Measurements from ENCODE around the gene UBAP2.

UBAP2 gene

DNA sequence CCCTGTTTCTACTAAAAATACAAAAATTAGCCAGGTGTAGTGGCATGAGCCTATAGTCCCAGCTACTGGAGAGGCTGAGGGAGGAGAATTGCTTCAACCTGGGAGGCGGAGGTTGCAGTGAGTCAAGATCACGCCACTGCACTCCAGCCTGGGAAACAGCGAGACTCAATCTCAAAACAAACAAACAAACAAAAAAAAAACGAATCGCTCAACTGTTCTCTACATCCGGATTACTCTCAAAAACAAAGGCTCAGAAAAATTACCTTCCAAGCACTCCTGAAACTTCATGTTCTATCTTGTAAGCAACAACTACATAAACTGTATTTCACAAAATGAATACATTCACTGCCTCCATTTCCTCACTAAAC is 14.0 kb downstream of the UBAP2 start:
- no peaks in the 10 kb centered on the region for H3K4me1 ChIP-seq (ENCODE audit: control insufficient read depth in 2 of 2, insufficient read depth in 1 of 2, low read depth in 1 of 2, low read length in 2 of 2)
- peaks cover 0 to 47% of the 10 kb centered on the region in 2 donors for H3K36me3 ChIP-seq (replicated peaks in 1 of 2; ENCODE audit: control insufficient read depth in 2 of 2, insufficient read depth in 2 of 2, low read length in 2 of 2)
- no peak overlapping the region for H4K8ac ChIP-seq (ENCODE audit: low read depth, low read length)
- no peak overlapping the region for H2AK5ac ChIP-seq (ENCODE audit: low read depth, low read length)
- H3K27me3 ChIP-seq (ENCODE audit: control insufficient read depth in 3 of 3, insufficient read depth in 3 of 3, low read depth in 1 of 3, low read length in 3 of 3): no peaks in the 10 kb centered on the region
- no peak overlapping the region for H2AFZ ChIP-seq (ENCODE audit: low read length)
- H3K9ac ChIP-seq (ENCODE audit: low read depth, low read length, poor library complexity): no peak overlapping the region
- no peak overlapping the region for H3K14ac ChIP-seq (ENCODE audit: low read length)
- H3K4me2 ChIP-seq (ENCODE audit: insufficient read depth, low read length, poor library complexity, severe bottlenecking): no peak overlapping the region
- no peak overlapping the region for H3K4ac ChIP-seq (ENCODE audit: low read length)
- no peak overlapping the region for H3K23ac ChIP-seq (ENCODE audit: low read depth, low read length, poor library complexity)
- H3K79me1 ChIP-seq (ENCODE audit: low read depth, low read length): peaks cover 4% of the 10 kb centered on the region
- H3K9me3 ChIP-seq (replicated peaks in 1 of 2; ENCODE audit: control insufficient read depth in 2 of 2, insufficient read depth in 1 of 2, low read depth in 1 of 2, low read length in 2 of 2): peaks cover 0 to 7% of the 10 kb centered on the region in 2 donors
- H3K18ac ChIP-seq (ENCODE audit: low read length): no peak overlapping the region
- no peak overlapping the region for H4K91ac ChIP-seq (ENCODE audit: low read depth, low read length, poor library complexity)
- no peak overlapping the region for H3K27ac ChIP-seq (replicated peaks; ENCODE audit: low read length)
- no peak overlapping the region for H3K4me3 ChIP-seq (ENCODE audit: low read length in 2 of 2)
- H2BK120ac ChIP-seq (ENCODE audit: low read depth, low read length): no peak overlapping the region
- no peak for DNase-seq (ENCODE audit: low spot score)
- no peak overlapping the region for H2BK5ac ChIP-seq (ENCODE audit: low read length)
- H2BK12ac ChIP-seq (ENCODE audit: low read length): no peak overlapping the region
- no CpG with 5 or more reads among the region's 6 CpGs for WGBS, 2 donors (ENCODE audit: extremely low coverage in 2 of 2, insufficient read length in 2 of 2, insufficient replicate concordance in 1 of 2)
- no peak overlapping the region for H2BK15ac ChIP-seq (ENCODE audit: low read length)

DNA sequence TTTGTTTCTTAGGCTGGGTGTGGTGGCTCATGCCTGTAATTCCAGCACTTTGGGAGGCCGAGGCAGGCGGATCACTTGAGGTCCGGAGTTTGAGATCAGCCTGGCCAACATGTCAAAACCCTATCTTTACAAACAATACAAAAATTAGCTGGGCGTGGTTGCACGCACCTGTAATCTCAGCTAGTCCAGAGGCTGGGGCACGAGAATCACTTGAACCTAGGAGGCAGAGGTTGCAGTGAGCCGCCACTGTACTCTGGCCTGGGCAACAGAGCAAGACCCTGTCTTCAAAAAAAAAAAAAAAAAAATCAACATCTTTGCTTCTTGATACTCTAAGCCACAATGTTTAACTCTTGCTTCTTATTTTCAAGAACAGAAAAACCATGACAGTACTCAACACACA is 16.1 kb downstream of the UBAP2 start:
- no peak overlapping the region for H2AFZ ChIP-seq (ENCODE audit: low read length)

DNA sequence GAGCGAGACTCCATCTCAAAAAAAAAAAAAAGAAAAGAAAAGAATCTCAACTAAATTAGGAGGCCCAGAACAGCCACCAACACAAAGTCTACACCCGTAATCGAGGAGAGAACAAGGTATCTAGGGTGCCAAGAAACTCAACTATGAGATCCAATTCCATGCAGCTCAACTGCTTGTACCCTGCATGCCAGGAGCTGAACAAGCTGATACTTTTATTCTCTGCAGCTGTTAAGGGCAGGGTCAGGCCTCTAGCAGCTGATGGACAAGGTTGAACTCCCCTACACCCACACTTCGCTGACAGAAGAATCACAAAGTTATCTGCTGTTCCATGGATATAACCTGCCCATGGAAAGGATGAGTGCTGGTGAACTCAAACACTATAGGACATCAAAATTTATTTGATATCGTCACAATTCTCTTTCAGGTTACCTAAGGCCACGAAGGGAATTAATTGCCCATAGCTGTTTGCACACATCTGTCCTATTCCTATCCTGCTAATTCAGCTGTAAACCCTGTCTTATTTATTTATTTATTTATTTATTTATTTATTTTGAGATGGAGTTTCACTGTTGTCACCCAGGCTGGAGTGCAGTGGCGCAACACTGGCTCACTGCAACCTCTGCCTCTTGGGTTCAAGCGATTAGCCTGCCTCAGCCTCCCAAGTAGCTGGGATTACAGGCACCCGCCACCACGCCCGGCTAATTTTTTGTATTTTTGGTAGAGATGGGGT is 20.7 kb downstream of the UBAP2 start:
- Histone ChIP-seq H4K91ac (ENCODE audit: low read depth, low read length, poor library complexity) (no peak overlapping the region), H2BK15ac (ENCODE audit: low read length) (no peak overlapping the region), H2BK120ac (ENCODE audit: low read depth, low read length) (no peak overlapping the region), H2BK12ac (ENCODE audit: low read length) (no peak overlapping the region), H3K9ac (ENCODE audit: low read depth, low read length, poor library complexity) (no peak overlapping the region), H3K9me3 (replicated peaks in 1 of 2; ENCODE audit: control insufficient read depth in 2 of 2, insufficient read depth in 1 of 2, low read depth in 1 of 2, low read length in 2 of 2) (peaks cover 0 to 7% of the 10 kb centered on the region in 2 donors), H3K23ac (ENCODE audit: low read depth, low read length, poor library complexity) (no peak overlapping the region), H3K4me1 (ENCODE audit: control insufficient read depth in 2 of 2, insufficient read depth in 1 of 2, low read depth in 1 of 2, low read length in 2 of 2) (no peaks in the 10 kb centered on the region), H3K4me3 (ENCODE audit: low read length in 2 of 2) (no peak overlapping the region), H3K4me2 (ENCODE audit: insufficient read depth, low read length, poor library complexity, severe bottlenecking) (no peak overlapping the region), H3K36me3 (replicated peaks in 1 of 2; ENCODE audit: control insufficient read depth in 2 of 2, insufficient read depth in 2 of 2, low read length in 2 of 2) (peaks cover 0 to 44% of the 10 kb centered on the region in 2 donors), H3K79me1 (ENCODE audit: low read depth, low read length) (peaks cover 5% of the 10 kb centered on the region), H3K27ac (replicated peaks; ENCODE audit: low read length) (no peak overlapping the region), H2AFZ (ENCODE audit: low read length) (no peak overlapping the region), H3K14ac (ENCODE audit: low read length) (no peak overlapping the region), H2BK5ac (ENCODE audit: low read length) (no peak overlapping the region), H2AK5ac (ENCODE audit: low read depth, low read length) (no peak overlapping the region), H3K4ac (ENCODE audit: low read length) (no peak overlapping the region), H3K27me3 (ENCODE audit: control insufficient read depth in 3 of 3, insufficient read depth in 3 of 3, low read depth in 1 of 3, low read length in 3 of 3) (no peaks in the 10 kb centered on the region), H4K8ac (ENCODE audit: low read depth, low read length) (no peak overlapping the region), H3K18ac (ENCODE audit: low read length) (no peak overlapping the region)
- no CpG with 5 or more reads among the region's 11 CpGs for WGBS, 2 donors (ENCODE audit: extremely low coverage in 2 of 2, insufficient read length in 2 of 2, insufficient replicate concordance in 1 of 2)
- no peak for DNase-seq (ENCODE audit: low spot score)

More for the DNA sequence above, 16.1 kb downstream of the UBAP2 start:
- no peak overlapping the region for H2AK5ac ChIP-seq (ENCODE audit: low read depth, low read length)
- peaks cover 0 to 7% of the 10 kb centered on the region in 2 donors for H3K9me3 ChIP-seq (replicated peaks in 1 of 2; ENCODE audit: control insufficient read depth in 2 of 2, insufficient read depth in 1 of 2, low read depth in 1 of 2, low read length in 2 of 2)
- H2BK12ac ChIP-seq (ENCODE audit: low read length): no peak overlapping the region
- H3K23ac ChIP-seq (ENCODE audit: low read depth, low read length, poor library complexity): no peak overlapping the region
- H2BK15ac ChIP-seq (ENCODE audit: low read length): no peak overlapping the region
- H4K91ac ChIP-seq (ENCODE audit: low read depth, low read length, poor library complexity): no peak overlapping the region
- no peak overlapping the region for H3K4me3 ChIP-seq (ENCODE audit: low read length in 2 of 2)
- H3K4me1 ChIP-seq (ENCODE audit: control insufficient read depth in 2 of 2, insufficient read depth in 1 of 2, low read depth in 1 of 2, low read length in 2 of 2): no peaks in the 10 kb centered on the region
- H3K4me2 ChIP-seq (ENCODE audit: insufficient read depth, low read length, poor library complexity, severe bottlenecking): no peak overlapping the region
- no peak overlapping the region for H2BK5ac ChIP-seq (ENCODE audit: low read length)
- H3K36me3 ChIP-seq (replicated peaks in 1 of 2; ENCODE audit: control insufficient read depth in 2 of 2, insufficient read depth in 2 of 2, low read length in 2 of 2): peaks cover 0 to 54% of the 10 kb centered on the region in 2 donors
- WGBS, 2 donors (ENCODE audit: extremely low coverage in 2 of 2, insufficient read length in 2 of 2, insufficient replicate concordance in 1 of 2): no CpG with 5 or more reads among the region's 7 CpGs
- H2BK120ac ChIP-seq (ENCODE audit: low read depth, low read length): no peak overlapping the region
- no peak overlapping the region for H3K18ac ChIP-seq (ENCODE audit: low read length)
- H3K79me1 ChIP-seq (ENCODE audit: low read depth, low read length): peaks cover 5% of the 10 kb centered on the region
- no peak overlapping the region for H4K8ac ChIP-seq (ENCODE audit: low read depth, low read length)
- no peak overlapping the region for H3K9ac ChIP-seq (ENCODE audit: low read depth, low read length, poor library complexity)
- H3K27me3 ChIP-seq (ENCODE audit: control insufficient read depth in 3 of 3, insufficient read depth in 3 of 3, low read depth in 1 of 3, low read length in 3 of 3): no peaks in the 10 kb centered on the region
- H3K14ac ChIP-seq (ENCODE audit: low read length): no peak overlapping the region
- H3K4ac ChIP-seq (ENCODE audit: low read length): no peak overlapping the region
- H3K27ac ChIP-seq (replicated peaks; ENCODE audit: low read length): no peak overlapping the region
- DNase-seq (ENCODE audit: low spot score): no peak

DNA sequence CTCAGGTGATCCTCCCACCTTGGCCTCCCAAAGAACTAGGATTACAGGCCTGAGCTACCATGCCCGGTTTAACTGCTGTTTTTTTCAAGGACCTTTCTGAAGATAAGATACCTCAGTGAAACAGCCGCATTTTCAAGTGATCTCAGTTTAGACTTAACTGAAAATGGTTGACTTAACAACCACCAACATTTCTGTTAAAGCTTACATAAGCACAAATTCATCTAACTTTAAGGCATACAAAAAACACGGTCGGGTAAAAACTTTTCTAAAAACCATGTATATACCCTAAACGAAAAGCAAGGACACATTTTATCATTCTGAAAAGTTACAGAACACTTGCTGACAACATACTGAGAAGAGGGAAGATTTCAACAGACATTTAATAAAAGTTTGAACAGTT is 22.9 kb downstream of the UBAP2 start:
- Histone ChIP-seq H3K4me2 (ENCODE audit: insufficient read depth, low read length, poor library complexity, severe bottlenecking) (no peak overlapping the region), H3K14ac (ENCODE audit: low read length) (no peak overlapping the region), H3K4me3 (ENCODE audit: low read length in 2 of 2) (no peak overlapping the region), H2AFZ (ENCODE audit: low read length) (no peak overlapping the region), H2BK120ac (ENCODE audit: low read depth, low read length) (no peak overlapping the region), H2BK15ac (ENCODE audit: low read length) (no peak overlapping the region), H3K27ac (replicated peaks; ENCODE audit: low read length) (no peak overlapping the region), H3K4ac (ENCODE audit: low read length) (no peak overlapping the region), H4K91ac (ENCODE audit: low read depth, low read length, poor library complexity) (no peak overlapping the region), H4K8ac (ENCODE audit: low read depth, low read length) (no peak overlapping the region), H3K4me1 (ENCODE audit: control insufficient read depth in 2 of 2, insufficient read depth in 1 of 2, low read depth in 1 of 2, low read length in 2 of 2) (no peaks in the 10 kb centered on the region), H3K23ac (ENCODE audit: low read depth, low read length, poor library complexity) (no peak overlapping the region), H3K79me1 (ENCODE audit: low read depth, low read length) (peaks cover 4% of the 10 kb centered on the region), H2BK5ac (ENCODE audit: low read length) (no peak overlapping the region), H2AK5ac (ENCODE audit: low read depth, low read length) (no peak overlapping the region), H3K27me3 (ENCODE audit: control insufficient read depth in 3 of 3, insufficient read depth in 3 of 3, low read depth in 1 of 3, low read length in 3 of 3) (no peaks in the 10 kb centered on the region), H3K36me3 (replicated peaks in 1 of 2; ENCODE audit: control insufficient read depth in 2 of 2, insufficient read depth in 2 of 2, low read length in 2 of 2) (peaks cover 0 to 22% of the 10 kb centered on the region in 2 donors), H3K9ac (ENCODE audit: low read depth, low read length, poor library complexity) (no peak overlapping the region), H2BK12ac (ENCODE audit: low read length) (no peak overlapping the region), H3K9me3 (replicated peaks in 1 of 2; ENCODE audit: control insufficient read depth in 2 of 2, insufficient read depth in 1 of 2, low read depth in 1 of 2, low read length in 2 of 2) (no peaks in the 10 kb centered on the region), H3K18ac (ENCODE audit: low read length) (no peak overlapping the region)
- WGBS, 2 donors (ENCODE audit: extremely low coverage in 2 of 2, insufficient read length in 2 of 2, insufficient replicate concordance in 1 of 2): no CpG with 5 or more reads among the region's 5 CpGs
- no peak for DNase-seq (ENCODE audit: low spot score)

Data from neuronal stem cell (in vitro differentiated cells).